PC-9 (cell line): ENCODE results near the gene BRAF.
A peak's percentile ranks its signal among the peaks of the same experiment; 100 is the strongest.

Source experiments
- EZH2 ChIP-seq: fragments of 200-600 bp; sonication (generic); IDR thresholded peaks from 2 replicates; pipeline ENCODE4 v1.8.0; 2017; ENCODE audit warnings: antibody characterized with exemption, low read depth
- TF ChIP-seq, protein P1 (sequence below): fragments of 200-600 bp; sonication (generic); conservative IDR thresholded peaks from 2 replicates; pipeline ENCODE4 v1.6.1; 2017; ENCODE audit warnings: mixed run types, antibody characterized with exemption, mild to moderate bottlenecking, moderate library complexity

- TF ChIP-seq, protein P1, sequence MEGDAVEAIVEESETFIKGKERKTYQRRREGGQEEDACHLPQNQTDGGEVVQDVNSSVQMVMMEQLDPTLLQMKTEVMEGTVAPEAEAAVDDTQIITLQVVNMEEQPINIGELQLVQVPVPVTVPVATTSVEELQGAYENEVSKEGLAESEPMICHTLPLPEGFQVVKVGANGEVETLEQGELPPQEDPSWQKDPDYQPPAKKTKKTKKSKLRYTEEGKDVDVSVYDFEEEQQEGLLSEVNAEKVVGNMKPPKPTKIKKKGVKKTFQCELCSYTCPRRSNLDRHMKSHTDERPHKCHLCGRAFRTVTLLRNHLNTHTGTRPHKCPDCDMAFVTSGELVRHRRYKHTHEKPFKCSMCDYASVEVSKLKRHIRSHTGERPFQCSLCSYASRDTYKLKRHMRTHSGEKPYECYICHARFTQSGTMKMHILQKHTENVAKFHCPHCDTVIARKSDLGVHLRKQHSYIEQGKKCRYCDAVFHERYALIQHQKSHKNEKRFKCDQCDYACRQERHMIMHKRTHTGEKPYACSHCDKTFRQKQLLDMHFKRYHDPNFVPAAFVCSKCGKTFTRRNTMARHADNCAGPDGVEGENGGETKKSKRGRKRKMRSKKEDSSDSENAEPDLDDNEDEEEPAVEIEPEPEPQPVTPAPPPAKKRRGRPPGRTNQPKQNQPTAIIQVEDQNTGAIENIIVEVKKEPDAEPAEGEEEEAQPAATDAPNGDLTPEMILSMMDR = peak; percentile 66
- TF ChIP-seq EZH2 = no peak
Observed at GRCh38 chr7:140924019-140924820, 509 bp downstream of the BRAF start.
